Prostate gland (tissue), 2 donors: ENCODE measurements around the gene ANKFY1. TPM values are rescaled to one million over a fixed set of nuclear protein-coding genes. Genes with fewer than 3 reads are reported as not detected.

ENCODE experiments used
- DNase-seq: peaks from one replicate; pipeline ENCODE4 v3.0.0-alpha.2; 2019; ENCODE audit warnings: low spot score
- H3K27ac ChIP-seq, 2 donors: fragments of 200-600 bp; sonication (generic); 2 replicates each; pipeline ENCODE4 v1.5.1; 2017 to 2019
- H3K27me3 ChIP-seq: fragments of 200-600 bp; sonication (generic); replicated peaks from 2 replicates; pipeline ENCODE4 v1.5.1; 2019; ENCODE audit not compliant: insufficient read depth
- H3K36me3 ChIP-seq, 2 donors: fragments of 200-600 bp; sonication (generic); 1 replicate in 1 of 2; 2 replicates in 1 of 2; pipeline versions ENCODE4 v1.5.1 to v1.8.1; 2017 to 2019
- H3K4me1 ChIP-seq: fragments of 200-600 bp; sonication (generic); replicated peaks from 2 replicates; pipeline ENCODE4 v1.5.1; 2019
- H3K4me3 ChIP-seq, 2 donors: fragments of 200-600 bp; sonication (generic); 2 replicates each; pipeline ENCODE4 v1.5.1; 2017 to 2019
- H3K9me3 ChIP-seq: fragments of 200-600 bp; sonication (generic); 2 replicates; pipeline ENCODE4 v1.5.1; 2017
- POLR2A ChIP-seq: fragments of 450-650 bp; IDR thresholded peaks from one replicate; pipeline ENCODE4 v1.6.1; 2016; ENCODE audit warnings: antibody characterized with exemption, mild to moderate bottlenecking
- POLR2AphosphoS5 ChIP-seq: sonication (generic); formaldehyde crosslinking; IDR thresholded peaks from one replicate; pipeline ENCODE4 v1.6.1; 2017; ENCODE audit warnings: antibody characterized with exemption
- whole genome bisulfite sequencing: methylation state at CpG from one replicate; pipeline ENCODE4 v1.1.5; 2018; 5-methylcytosine and 5-hydroxymethylcytosine counted together
- intact Hi-C: fragments of 100-400 bp; cut with DNase I; formaldehyde crosslinking; loops from one replicate; pipeline ENCODE4 v1.14.2; 2022
- total RNA-seq, 2 donors: library from RNA; depleted of rRNA; stranded (reverse); fragments of >200 nt; gene quantifications; one replicate each; pipeline ENCODE4 v1.1.0, GENCODE V29; 2016
- TF ChIP-seq, protein P1 (sequence below), 4 experiments: fragments of 200-600 bp in 2 of 4; fragments of 450-650 bp in 2 of 4; sonication (generic) in 2 of 4; IDR thresholded peaks; 1 replicate in 3 of 4; 2 replicates in 1 of 4; pipeline ENCODE4 v1.5.1; 2016 to 2019; ENCODE audit warnings: antibody characterized with exemption in 4 of 4, mild to moderate bottlenecking in 2 of 4, moderate library complexity in 2 of 4

Gene ANKFY1
- total RNA-seq, 2 donors from 2014 or later, result 35.2 to 46.0 TPM

DNA sequence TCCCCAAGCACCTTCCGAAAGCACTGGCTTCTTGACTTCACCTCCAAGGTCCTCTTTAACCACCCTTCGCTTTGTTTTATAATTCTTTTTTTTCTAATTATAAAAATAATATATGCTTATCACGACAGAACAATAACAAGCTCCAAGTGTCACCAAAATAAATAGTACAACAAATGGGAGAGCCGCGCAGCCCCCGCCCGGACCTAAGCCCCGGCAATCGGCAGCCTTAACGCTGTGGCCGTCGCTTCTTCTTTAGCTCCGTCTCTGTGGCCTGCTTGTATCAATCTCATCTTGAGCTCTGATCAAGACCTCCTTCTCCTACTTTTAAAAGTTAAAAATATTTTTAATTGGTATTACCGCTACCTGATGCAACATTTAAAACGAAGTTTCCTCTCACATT lies 78.1 kb downstream of the ANKFY1 start:
- no peaks in the 10 kb centered on the region for H3K9me3 ChIP-seq
- DNase-seq, result no peak
- H3K4me3 ChIP-seq, result no peak overlapping the region
- peaks cover 7% of the 10 kb centered on the region for H3K4me1 ChIP-seq
- no peak overlapping the region for H3K27ac ChIP-seq
- intact Hi-C loops, result no loop called here
- no peaks in the 10 kb centered on the region for H3K27me3 ChIP-seq
- TF ChIP-seq, protein P1, sequence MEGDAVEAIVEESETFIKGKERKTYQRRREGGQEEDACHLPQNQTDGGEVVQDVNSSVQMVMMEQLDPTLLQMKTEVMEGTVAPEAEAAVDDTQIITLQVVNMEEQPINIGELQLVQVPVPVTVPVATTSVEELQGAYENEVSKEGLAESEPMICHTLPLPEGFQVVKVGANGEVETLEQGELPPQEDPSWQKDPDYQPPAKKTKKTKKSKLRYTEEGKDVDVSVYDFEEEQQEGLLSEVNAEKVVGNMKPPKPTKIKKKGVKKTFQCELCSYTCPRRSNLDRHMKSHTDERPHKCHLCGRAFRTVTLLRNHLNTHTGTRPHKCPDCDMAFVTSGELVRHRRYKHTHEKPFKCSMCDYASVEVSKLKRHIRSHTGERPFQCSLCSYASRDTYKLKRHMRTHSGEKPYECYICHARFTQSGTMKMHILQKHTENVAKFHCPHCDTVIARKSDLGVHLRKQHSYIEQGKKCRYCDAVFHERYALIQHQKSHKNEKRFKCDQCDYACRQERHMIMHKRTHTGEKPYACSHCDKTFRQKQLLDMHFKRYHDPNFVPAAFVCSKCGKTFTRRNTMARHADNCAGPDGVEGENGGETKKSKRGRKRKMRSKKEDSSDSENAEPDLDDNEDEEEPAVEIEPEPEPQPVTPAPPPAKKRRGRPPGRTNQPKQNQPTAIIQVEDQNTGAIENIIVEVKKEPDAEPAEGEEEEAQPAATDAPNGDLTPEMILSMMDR (IDR thresholded peaks at IDR 0.05), result no peak
- no peak for TF ChIP-seq POLR2AphosphoS5
- no peak for TF ChIP-seq POLR2A
- peaks cover 0 to 7% of the 10 kb centered on the region in 2 donors for H3K36me3 ChIP-seq
- 81% methylated on average over 15 of the region's 15 CpGs for whole genome bisulfite sequencing

DNA sequence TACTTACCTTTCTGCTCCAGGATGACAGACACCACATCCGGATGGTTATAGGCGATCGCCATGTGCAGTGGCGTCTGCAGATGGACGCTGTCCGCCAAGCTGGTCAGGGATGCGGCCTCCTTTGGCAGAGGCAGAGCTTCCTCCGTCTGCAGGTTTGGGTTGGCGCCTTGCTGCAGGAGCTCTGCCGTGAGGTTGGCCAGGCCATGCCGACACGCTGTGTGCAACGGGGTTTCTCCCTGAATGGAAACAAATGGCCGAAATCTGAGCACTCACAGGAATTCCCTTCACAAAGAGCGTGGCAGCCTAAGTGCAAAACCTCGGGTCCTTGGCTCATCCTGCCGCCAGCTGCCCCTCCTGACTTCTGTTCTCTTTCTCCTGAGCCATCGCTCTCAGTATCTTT lies 79.0 kb downstream of the ANKFY1 start:
- WGBS, result 88% methylated on average over 17 of the region's 18 CpGs
- Histone ChIP-seq H3K4me1 (peaks cover 7% of the 10 kb centered on the region), H3K27ac (no peak overlapping the region), H3K36me3 (peaks cover 0 to 7% of the 10 kb centered on the region in 2 donors), H3K4me3 (no peak overlapping the region), H3K27me3 (no peaks in the 10 kb centered on the region), H3K9me3 (no peaks in the 10 kb centered on the region)
- DNase-seq, result no peak
- TF ChIP-seq POLR2A (no peak), POLR2AphosphoS5 (no peak)
- TF ChIP-seq, protein P1 (IDR thresholded peaks at IDR 0.05), result no peak
- intact Hi-C loops, result no loop called here

DNA sequence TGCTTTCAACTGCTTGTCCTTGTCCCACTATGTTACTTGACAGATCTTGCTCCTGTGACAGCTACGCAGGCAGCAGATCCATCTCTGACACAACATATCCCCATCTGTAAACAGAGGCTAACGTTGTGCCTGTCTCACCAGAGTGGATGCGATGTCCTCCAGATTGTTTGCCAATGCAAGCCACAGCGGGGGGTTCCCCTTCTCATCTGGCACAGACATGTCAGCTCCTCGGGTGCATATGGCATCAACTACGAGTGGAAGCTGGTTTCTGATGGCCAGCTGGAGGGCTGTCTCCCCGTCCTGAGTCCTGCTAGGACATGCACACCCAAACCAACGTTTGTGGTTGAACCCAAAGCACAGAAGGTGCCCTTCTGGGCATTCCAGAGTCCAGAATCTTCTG lies 81.7 kb downstream of the ANKFY1 start:
- peaks cover 7 to 12% of the 10 kb centered on the region in 2 donors for H3K36me3 ChIP-seq
- no peaks in the 10 kb centered on the region for H3K27me3 ChIP-seq
- TF ChIP-seq POLR2A, result no peak
- no peak for TF ChIP-seq POLR2AphosphoS5
- TF ChIP-seq, protein P1 (IDR thresholded peaks at IDR 0.05), result no peak

DNA sequence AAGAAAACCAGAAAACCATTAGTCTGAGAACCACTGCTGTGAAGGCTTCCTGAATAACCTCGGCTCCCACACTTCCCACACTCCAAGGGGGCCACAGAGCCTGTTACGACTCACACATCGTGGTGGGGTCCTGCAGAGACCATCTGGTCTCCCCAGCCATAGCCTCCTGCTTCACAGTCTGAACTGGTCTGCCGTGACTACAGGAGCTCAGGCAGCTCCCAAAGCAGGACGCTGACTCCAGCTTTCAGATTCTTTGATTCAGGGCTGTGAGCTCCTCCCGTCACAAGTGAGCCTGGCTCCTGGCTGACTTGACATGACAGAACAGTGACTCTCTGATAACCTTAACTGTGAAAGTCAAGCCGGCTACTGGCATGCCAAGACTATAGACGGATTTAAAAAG lies 83.0 kb downstream of the ANKFY1 start:
- TF ChIP-seq POLR2AphosphoS5 (no peak), POLR2A (no peak)
- TF ChIP-seq, protein P1 (IDR thresholded peaks at IDR 0.05), result no peak
- peaks cover 7 to 12% of the 10 kb centered on the region in 2 donors for H3K36me3 ChIP-seq
- intact Hi-C loops, result no loop called here
- no peaks in the 10 kb centered on the region for H3K27me3 ChIP-seq
- 73% methylated on average over 8 of the region's 8 CpGs for WGBS
- H3K4me3 ChIP-seq, result no peak overlapping the region
- no peaks in the 10 kb centered on the region for H3K4me1 ChIP-seq
- DNase-seq, result no peak
- no peaks in the 10 kb centered on the region for H3K9me3 ChIP-seq
- no peak overlapping the region for H3K27ac ChIP-seq

More for the DNA sequence above, 81.7 kb downstream of the ANKFY1 start:
- WGBS, result 54% methylated on average over 8 of the region's 8 CpGs
- intact Hi-C loops, result no loop called here
- Histone ChIP-seq H3K9me3 (no peaks in the 10 kb centered on the region), H3K4me3 (no peak overlapping the region), H3K4me1 (peaks cover 2% of the 10 kb centered on the region), H3K27ac (no peak overlapping the region)
- no peak for DNase-seq

DNA sequence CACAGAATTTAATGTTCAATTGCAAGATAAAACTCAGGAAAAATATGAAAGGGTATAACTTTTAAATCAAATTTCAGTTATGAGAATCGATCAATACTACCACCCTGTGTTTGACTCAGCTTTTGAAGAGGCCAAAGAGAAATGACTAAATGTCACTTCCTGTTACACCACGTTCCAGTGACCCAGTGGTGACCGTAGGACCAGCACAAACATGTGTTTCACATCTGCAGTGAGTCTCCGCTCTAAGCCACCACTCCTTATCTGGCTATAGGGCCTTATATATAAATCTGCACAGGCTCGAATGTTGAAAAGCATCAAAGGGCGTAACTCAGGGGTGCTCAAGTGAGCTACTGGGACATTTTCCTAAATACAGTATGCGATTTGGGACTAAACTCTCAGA lies 84.7 kb downstream of the ANKFY1 start:
- Histone ChIP-seq H3K4me1 (no peaks in the 10 kb centered on the region), H3K36me3 (peaks cover 7 to 12% of the 10 kb centered on the region in 2 donors), H3K4me3 (no peak overlapping the region), H3K9me3 (no peaks in the 10 kb centered on the region), H3K27me3 (no peaks in the 10 kb centered on the region), H3K27ac (no peak overlapping the region)
- TF ChIP-seq POLR2A (no peak), POLR2AphosphoS5 (no peak)
- TF ChIP-seq, protein P1 (IDR thresholded peaks at IDR 0.05), result no peak
- intact Hi-C loops, result no loop called here
- WGBS, result 81% methylated on average over 7 of the region's 7 CpGs
- DNase-seq, result no peak
